Measurements from ENCODE around the gene IKBKE. TPM values are rescaled to one million over a fixed set of nuclear protein-coding genes. Genes with fewer than 3 reads are reported as not detected.

IKBKE gene
- total RNA-seq, 1 experiment from 2014 or later, result 5.1 TPM

GRCh38 chr1:206514813-206515387 lies 44.6 kb downstream of the IKBKE start (continued):
- TF ChIP-seq ATF3 (IDR thresholded peaks at IDR 0.05) (no peak), RAD21 (IDR thresholded peaks at IDR 0.05; ENCODE audit: low read depth) (no peak), JUND (IDR thresholded peaks at IDR 0.05) (no peak), TCF7L2 (IDR thresholded peaks at IDR 0.05; ENCODE audit: borderline replicate concordance, extremely low read depth, insufficient read depth, insufficient read length) (no peak), FOSL1 (IDR thresholded peaks at IDR 0.05; ENCODE audit: low read depth) (no peak), EZH2phosphoT487 (IDR thresholded peaks at IDR 0.05; ENCODE audit: borderline replicate concordance) (no peak)

DNA sequence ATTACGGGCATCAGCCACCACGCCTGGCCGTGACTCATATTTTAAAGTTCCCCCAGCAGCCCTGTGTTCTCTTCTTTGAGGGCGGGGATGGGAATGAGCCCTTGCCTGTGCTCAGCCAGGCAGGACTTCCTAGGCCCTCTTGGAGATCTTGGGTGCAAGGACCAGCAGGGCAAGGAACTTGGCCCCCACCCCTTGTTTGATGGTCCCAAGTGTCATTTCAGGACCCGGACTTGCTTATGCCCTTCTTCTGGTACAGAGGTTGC lies 46.4 kb downstream of the IKBKE start:
- CTCF ChIA-PET, result no interaction called here
- DNase-seq (ENCODE audit: low read depth, low spot score), result no peak
- no peak overlapping the region for H3K27ac ChIP-seq (ENCODE audit: low read depth, low read length)
- peaks cover 27 to 51% of the 10 kb centered on the region in 2 experiments for H3K4me1 ChIP-seq (ENCODE audit: control insufficient read depth in 1 of 2, insufficient read depth in 2 of 2, low read length in 2 of 2)
- H3K9me2 ChIP-seq (ENCODE audit: insufficient read depth), result no peaks in the 10 kb centered on the region
- RAD21 ChIA-PET (ENCODE audit: low non-redundant PET in 1 of 2, low total read pairs in 2 of 2, uncharacterized antibody in 2 of 2, unreplicated experiment in 2 of 2), result no interaction called here
- H3K4me2 ChIP-seq (ENCODE audit: low read length), result no peak overlapping the region
- intact Hi-C loops (cut with micrococcal nuclease), result no loop called here
- H4K20me1 ChIP-seq (ENCODE audit: insufficient read depth), result no peaks in the 10 kb centered on the region
- H3K36me3 ChIP-seq (ENCODE audit: control insufficient read depth in 1 of 2, insufficient read depth in 2 of 2, low read length in 2 of 2), result no peaks in the 10 kb centered on the region
- H3K79me2 ChIP-seq (ENCODE audit: insufficient read depth, low read length), result no peaks in the 10 kb centered on the region
- H3K4me3 ChIP-seq (replicated peaks in 1 of 2; ENCODE audit: low read depth in 1 of 2, low read length in 2 of 2), result no peak overlapping the region
- H3K9me3 ChIP-seq (ENCODE audit: control insufficient read depth in 1 of 2, insufficient read depth in 1 of 2, low read depth in 1 of 2, low read length in 2 of 2), result no peaks in the 10 kb centered on the region
- no peaks in the 10 kb centered on the region for H3K27me3 ChIP-seq (ENCODE audit: insufficient read depth, low read length)
- POLR2A ChIA-PET, result no interaction called here
- no peak overlapping the region for H2AFZ ChIP-seq (ENCODE audit: low read depth, low read length, poor library complexity, severe bottlenecking)
- TF ChIP-seq YY1 (IDR thresholded peaks at IDR 0.05; ENCODE audit: extremely low read depth, insufficient replicate concordance, low read depth, low read length), result no peak
- TF ChIP-seq, protein P1, sequence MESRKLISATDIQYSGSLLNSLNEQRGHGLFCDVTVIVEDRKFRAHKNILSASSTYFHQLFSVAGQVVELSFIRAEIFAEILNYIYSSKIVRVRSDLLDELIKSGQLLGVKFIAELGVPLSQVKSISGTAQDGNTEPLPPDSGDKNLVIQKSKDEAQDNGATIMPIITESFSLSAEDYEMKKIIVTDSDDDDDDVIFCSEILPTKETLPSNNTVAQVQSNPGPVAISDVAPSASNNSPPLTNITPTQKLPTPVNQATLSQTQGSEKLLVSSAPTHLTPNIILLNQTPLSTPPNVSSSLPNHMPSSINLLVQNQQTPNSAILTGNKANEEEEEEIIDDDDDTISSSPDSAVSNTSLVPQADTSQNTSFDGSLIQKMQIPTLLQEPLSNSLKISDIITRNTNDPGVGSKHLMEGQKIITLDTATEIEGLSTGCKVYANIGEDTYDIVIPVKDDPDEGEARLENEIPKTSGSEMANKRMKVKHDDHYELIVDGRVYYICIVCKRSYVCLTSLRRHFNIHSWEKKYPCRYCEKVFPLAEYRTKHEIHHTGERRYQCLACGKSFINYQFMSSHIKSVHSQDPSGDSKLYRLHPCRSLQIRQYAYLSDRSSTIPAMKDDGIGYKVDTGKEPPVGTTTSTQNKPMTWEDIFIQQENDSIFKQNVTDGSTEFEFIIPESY (IDR thresholded peaks at IDR 0.05; ENCODE audit: extremely low read depth, insufficient replicate concordance, low read length), result no peak
- TF ChIP-seq ZNF274 (IDR thresholded peaks at IDR 0.05; ENCODE audit: low read depth, low read length), result no peak
- TF ChIP-seq, protein P2, sequence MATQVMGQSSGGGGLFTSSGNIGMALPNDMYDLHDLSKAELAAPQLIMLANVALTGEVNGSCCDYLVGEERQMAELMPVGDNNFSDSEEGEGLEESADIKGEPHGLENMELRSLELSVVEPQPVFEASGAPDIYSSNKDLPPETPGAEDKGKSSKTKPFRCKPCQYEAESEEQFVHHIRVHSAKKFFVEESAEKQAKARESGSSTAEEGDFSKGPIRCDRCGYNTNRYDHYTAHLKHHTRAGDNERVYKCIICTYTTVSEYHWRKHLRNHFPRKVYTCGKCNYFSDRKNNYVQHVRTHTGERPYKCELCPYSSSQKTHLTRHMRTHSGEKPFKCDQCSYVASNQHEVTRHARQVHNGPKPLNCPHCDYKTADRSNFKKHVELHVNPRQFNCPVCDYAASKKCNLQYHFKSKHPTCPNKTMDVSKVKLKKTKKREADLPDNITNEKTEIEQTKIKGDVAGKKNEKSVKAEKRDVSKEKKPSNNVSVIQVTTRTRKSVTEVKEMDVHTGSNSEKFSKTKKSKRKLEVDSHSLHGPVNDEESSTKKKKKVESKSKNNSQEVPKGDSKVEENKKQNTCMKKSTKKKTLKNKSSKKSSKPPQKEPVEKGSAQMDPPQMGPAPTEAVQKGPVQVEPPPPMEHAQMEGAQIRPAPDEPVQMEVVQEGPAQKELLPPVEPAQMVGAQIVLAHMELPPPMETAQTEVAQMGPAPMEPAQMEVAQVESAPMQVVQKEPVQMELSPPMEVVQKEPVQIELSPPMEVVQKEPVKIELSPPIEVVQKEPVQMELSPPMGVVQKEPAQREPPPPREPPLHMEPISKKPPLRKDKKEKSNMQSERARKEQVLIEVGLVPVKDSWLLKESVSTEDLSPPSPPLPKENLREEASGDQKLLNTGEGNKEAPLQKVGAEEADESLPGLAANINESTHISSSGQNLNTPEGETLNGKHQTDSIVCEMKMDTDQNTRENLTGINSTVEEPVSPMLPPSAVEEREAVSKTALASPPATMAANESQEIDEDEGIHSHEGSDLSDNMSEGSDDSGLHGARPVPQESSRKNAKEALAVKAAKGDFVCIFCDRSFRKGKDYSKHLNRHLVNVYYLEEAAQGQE (IDR thresholded peaks at IDR 0.05; ENCODE audit: low read depth), result no peak
- TF ChIP-seq EZH2phosphoT487 (IDR thresholded peaks at IDR 0.05; ENCODE audit: borderline replicate concordance), result no peak
- no peak for TF ChIP-seq ZFX (IDR thresholded peaks at IDR 0.05)
- no peak for TF ChIP-seq POLR2AphosphoS5 (IDR thresholded peaks at IDR 0.05; ENCODE audit: low read depth, low read length)
- TF ChIP-seq RAD21 (IDR thresholded peaks at IDR 0.05; ENCODE audit: low read depth), result no peak
- TF ChIP-seq ATF3 (IDR thresholded peaks at IDR 0.05), result no peak
- TF ChIP-seq, protein P3, sequence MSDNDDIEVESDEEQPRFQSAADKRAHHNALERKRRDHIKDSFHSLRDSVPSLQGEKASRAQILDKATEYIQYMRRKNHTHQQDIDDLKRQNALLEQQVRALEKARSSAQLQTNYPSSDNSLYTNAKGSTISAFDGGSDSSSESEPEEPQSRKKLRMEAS (IDR thresholded peaks at IDR 0.05), result no peak
- TF ChIP-seq SP1 (IDR thresholded peaks at IDR 0.05; ENCODE audit: low read depth), result no peak
- TF ChIP-seq CBX3 (IDR thresholded peaks at IDR 0.05; ENCODE audit: low read depth), result no peak
- TF ChIP-seq CEBPB (IDR thresholded peaks at IDR 0.05; ENCODE audit: low read depth), result no peak
- BruUV-seq (replicated peaks), result no TSS peak
- no peak overlapping the region for H3K9ac ChIP-seq (ENCODE audit: low read length)
- ATAC-seq, result no peak
